Brain microvascular endothelial cell (primary cell): ENCODE results near the gene NFKB1.

Experiments
- DNase-seq: peaks from one replicate; pipeline ENCODE4 v3.0.0-alpha.2; 2020
- H3K27ac ChIP-seq: fragments of 250-450 bp; sonication (Bioruptor Pico); 2 replicates; pipeline ENCODE4 v1.5.1; 2020; ENCODE audit warnings: mild to moderate bottlenecking, moderate library complexity
- H3K27me3 ChIP-seq: fragments of 250-450 bp; sonication (Bioruptor Pico); replicated peaks from 2 replicates; pipeline ENCODE4 v1.5.1; 2020; ENCODE audit warnings: mild to moderate bottlenecking
- H3K36me3 ChIP-seq: fragments of 250-450 bp; sonication (Bioruptor Pico); replicated peaks from 2 replicates; pipeline ENCODE4 v1.5.1; 2020; ENCODE audit warnings: mild to moderate bottlenecking
- H3K4me3 ChIP-seq: 2 replicates; pipeline ENCODE4 v1.5.1; 2011; ENCODE audit warnings: low read depth, mild to moderate bottlenecking, control low read depth, low read length, moderate library complexity
- CTCF ChIP-seq: IDR thresholded peaks from 2 replicates; pipeline ENCODE4 v1.5.1; 2011; ENCODE audit warnings: low read depth, mild to moderate bottlenecking, moderate library complexity, low read length, control low read depth, inconsistent platforms; ENCODE audit errors: missing control alignments
- in situ Hi-C: cut with HindIII; loops from 2 replicates; pipeline ENCODE4 v1.10.0; 2017; ENCODE audit warnings: low sequenced_read_pairs, low pct_ligation_motif_present

NFKB1 gene

GRCh38 chr4:102598762-102599374, 97.7 kb downstream of the NFKB1 start:
- H3K27ac ChIP-seq: peak overlapping the region; percentile 35

DNA sequence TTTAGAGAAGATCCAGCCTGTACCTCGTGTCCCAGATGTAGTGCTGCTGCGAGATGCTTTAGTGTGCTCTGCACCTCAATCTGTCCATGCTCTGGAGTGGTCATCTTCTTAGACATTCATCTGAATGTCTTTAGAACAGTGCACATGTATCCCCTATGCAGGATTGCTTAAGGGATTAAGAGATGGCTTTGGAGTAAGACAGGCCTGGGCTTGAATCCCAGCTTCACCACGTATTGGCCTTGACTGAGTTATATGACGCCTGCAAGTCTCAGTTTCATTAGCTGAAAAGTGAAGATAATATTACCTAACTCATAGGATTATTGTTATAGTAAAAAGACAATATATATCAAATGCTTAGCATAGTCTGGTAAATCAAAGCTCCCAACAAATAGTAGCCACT, 98.3 kb downstream of the NFKB1 start:
- no peak for DNase-seq
- peaks cover 48% of the 10 kb centered on the region for H3K36me3 ChIP-seq
- H3K4me3 ChIP-seq: no peak overlapping the region
- in situ Hi-C loops: no loop called here
- H3K27ac ChIP-seq: peak overlapping the region; percentile 35
- no peaks in the 10 kb centered on the region for H3K27me3 ChIP-seq
- no peak for TF ChIP-seq CTCF

More at GRCh38 chr4:102598762-102599374, 97.7 kb downstream of the NFKB1 start:
- peak; percentile 61 for DNase-seq
- Histone ChIP-seq H3K4me3 (no peak overlapping the region), H3K36me3 (peaks cover 45% of the 10 kb centered on the region), H3K27me3 (no peaks in the 10 kb centered on the region)
- in situ Hi-C loops: no loop called here
- TF ChIP-seq CTCF: no peak

- no peak for DNase-seq
- in situ Hi-C loops: loop anchor here (25.0 kb wide), 1 partner anchor 412 kb away; the partner anchor contains the start of gene SLC9B1
- H3K36me3 ChIP-seq: peaks cover 51% of the 10 kb centered on the region
These were observed 98.7 kb downstream of the NFKB1 start for GRCh38 chr4:102599886-102600285.

GRCh38 chr4:102600689-102601088, 99.5 kb downstream of the NFKB1 start:
- no peak for DNase-seq
- H3K27me3 ChIP-seq: no peaks in the 10 kb centered on the region
- in situ Hi-C loops: loop anchor here (25.0 kb wide), 1 partner anchor 412 kb away; the partner anchor contains the start of gene SLC9B1
- TF ChIP-seq CTCF: no peak
- no peak overlapping the region for H3K27ac ChIP-seq
- no peak overlapping the region for H3K4me3 ChIP-seq
- peaks cover 46% of the 10 kb centered on the region for H3K36me3 ChIP-seq

More at GRCh38 chr4:102599886-102600285, 98.7 kb downstream of the NFKB1 start:
- H3K4me3 ChIP-seq: no peak overlapping the region
- H3K27me3 ChIP-seq: no peaks in the 10 kb centered on the region
- no peak overlapping the region for H3K27ac ChIP-seq
- no peak for TF ChIP-seq CTCF

GRCh38 chr4:102601586-102602227, 100.5 kb downstream of the NFKB1 start:
- in situ Hi-C loops: loop anchor here (25.0 kb wide), 1 partner anchor 411 kb away; the partner anchor contains the start of gene SLC9B1
- DNase-seq: no peak
- Histone ChIP-seq H3K27me3 (no peaks in the 10 kb centered on the region), H3K36me3 (peaks cover 38% of the 10 kb centered on the region), H3K27ac (no peak overlapping the region), H3K4me3 (no peak overlapping the region)
- TF ChIP-seq CTCF: no peak
